Esophagus muscularis mucosa (tissue), 4 donors: ENCODE results near the gene C1orf21.

ENCODE experiments used
- CTCF ChIP-seq, 3 experiments: fragments of 200-600 bp in 2 of 3; fragments of 450-650 bp in 1 of 3; sonication (generic) in 2 of 3; IDR thresholded peaks; one replicate each; pipeline ENCODE4 v1.5.1; 2017 to 2019; ENCODE audit warnings: antibody characterized with exemption in 3 of 3, mild to moderate bottlenecking in 2 of 3, moderate library complexity in 1 of 3
- EP300 ChIP-seq: sonication (generic); formaldehyde crosslinking; IDR thresholded peaks from one replicate; pipeline ENCODE4 v1.6.1; 2017; ENCODE audit warnings: antibody characterized with exemption
- POLR2A ChIP-seq: fragments of 450-650 bp; IDR thresholded peaks from one replicate; pipeline ENCODE4 v1.6.1; 2017; ENCODE audit warnings: antibody characterized with exemption, moderate library complexity, mild to moderate bottlenecking, low read depth
- POLR2AphosphoS5 ChIP-seq, 2 donors: sonication (generic); formaldehyde crosslinking; IDR thresholded peaks; one replicate each; pipeline ENCODE4 v1.6.1; 2017; ENCODE audit warnings: antibody characterized with exemption in 2 of 2

GRCh38 chr1:184427722-184428121 lies 40.9 kb downstream of the C1orf21 start:
- TF ChIP-seq CTCF (IDR thresholded peaks at IDR 0.05): no peak
- no peak for TF ChIP-seq POLR2AphosphoS5 (IDR thresholded peaks at IDR 0.05)
- no peak for TF ChIP-seq POLR2A
- TF ChIP-seq EP300: no peak
